Pancreas (tissue), 10 donors: Measurements from ENCODE around the gene PAXX. TPM values are rescaled to one million over a fixed set of nuclear protein-coding genes. Genes with fewer than 3 reads are reported as not detected.
A peak's percentile ranks its signal among the peaks of the same experiment; 100 is the strongest.
"Not testable (repeated sequence)": the region's sequence is repeated elsewhere in the genome, so short reads cannot be mapped to it uniquely, and the experiment has no call there.

ENCODE experiments used
- ATAC-seq, 4 donors: fragments of 200-7000 bp; cut with Tn5 transposase; one replicate each; pipeline versions ENCODE4 v1.8.0 to v1.9.1; 2020; ENCODE audit warnings: mild to moderate bottlenecking in 4 of 4, moderate library complexity in 4 of 4
- DNase-seq, 6 donors: peaks; one replicate each; pipeline ENCODE4 v3.0.0-alpha.2; 2020
- FAIRE-seq: peaks from 2 replicates; lab custom pipeline; 2012; peaks lifted over from hg19 to GRCh38; lab: Jason Lieb, UNC
- H3K27ac ChIP-seq, 4 donors: fragments of 200-600 bp; sonication (generic); 1 replicate in 3 of 4; 2 replicates in 1 of 4; pipeline versions ENCODE4 v1.5.0 to v1.8.0; 2020
- H3K27me3 ChIP-seq, 4 donors: fragments of 200-600 bp; one replicate each; pipeline ENCODE4 v1.8.0; 2021
- H3K36me3 ChIP-seq, 3 donors: fragments of 200-600 bp; sonication (generic) in 1 of 3; one replicate each; pipeline versions ENCODE4 v1.5.0 to v1.8.0; 2020 to 2021
- H3K4me1 ChIP-seq, 3 donors: fragments of 200-600 bp; one replicate each; pipeline ENCODE4 v1.8.0; 2021
- H3K4me3 ChIP-seq, 4 donors: fragments of 200-600 bp; sonication (generic) in 2 of 4; one replicate each; pipeline versions ENCODE4 v1.5.0 to v1.8.0; 2020 to 2021
- H3K9me3 ChIP-seq, 4 donors: fragments of 200-600 bp; one replicate each; pipeline ENCODE4 v1.8.0; 2021
- CTCF ChIP-seq, 4 donors: fragments of 200-600 bp; sonication (generic) in 3 of 4; IDR thresholded peaks; one replicate each; pipeline versions ENCODE4 v1.5.0 to v1.8.0; 2021; ENCODE audit warnings: antibody characterized with exemption in 4 of 4
- WGBS, 2 donors: extraction: QIAGEN DNeasy Blood & Tissue Kit; methylation state at CpG; one replicate each; pipeline ENCODE4 v1.1.7; 2013; 5-methylcytosine and 5-hydroxymethylcytosine counted together
- intact Hi-C, 3 donors: fragments of 100-400 bp; cut with DNase I; formaldehyde crosslinking; loops; one replicate each; pipeline versions ENCODE4 v1.11.1 to v1.14.2; 2022
- polyA plus RNA-seq, 2 donors: library from polyadenylated mRNA; stranded (reverse); fragments of 200-250 nt; gene quantifications; one replicate each; pipeline ENCODE4 v1.2.3, GENCODE V29; 2013
- total RNA-seq, 6 donors: library from RNA; stranded (reverse); fragmentation: NEBNext Ultra II Directional in 4 of 6; extraction: Animal tissue kit (Norgen Biotek cat#: 25700) in 4 of 6; gene quantifications; one replicate each; pipeline versions ENCODE4 v1.2.1 to v1.2.4, GENCODE V29; 2021 to 2023
- donor health status: healthy with polysubstance abuse.
- donor health status: DM: no; HTN: no; CAD: no; lungs with moderate emphysema.
- donor health status: DM: no; HTN: no; CAD: no.
- donor health status: control.
- donor health status: control.
- donor health status: Bipolar disorder and iron deficiency.
- donor health status: DM: yes; HTN: yes; CAD: no.
- donor health status: DM: no; HTN: no; CAD: no.
- donor health status: DM: no; HTN: no; CAD: no.
- donor health status: DM: yes; HTN: yes; CAD: no.

The PAXX gene
- total and polyA plus RNA-seq, 8 donors, result 16.0 to 222 (median 21.0) TPM

- no peak for TF ChIP-seq CTCF (IDR thresholded peaks at IDR 0.05)
- Histone ChIP-seq H3K9me3 (no peaks in the 10 kb centered on the region), H3K4me1 (peaks cover 9 to 10% (median 9%) of the 10 kb centered on the region in 3 donors), H3K4me3 (no peak within 1 kb of the TSS), H3K27ac (peak within 1 kb of the TSS in 1 of 4 donors; percentile 7), H3K36me3 (no peaks in the 10 kb centered on the region), H3K27me3 (no peaks in the 10 kb centered on the region)
- WGBS, 2 donors, result 67 to 69% methylated on average over 16 of the region's 16 CpGs
- intact Hi-C loops, result loop anchor here in 1 of 3 donors (5.0 kb wide), 1 partner anchor 260 kb away; no protein-coding TSS in a partner anchor
- DNase-seq (no peak), FAIRE-seq (no peak), ATAC-seq (no peak)
These were observed 39.9 kb downstream of the PAXX start, which contains the start of gene FUT7 for GRCh38 chr9:137031904-137032640. TSS of gene FUT7 (minus strand) at chr9:137032088. CDS start at chr9:137031991, 97 bp downstream.

GRCh38 chr9:137032858-137033257 lies 40.6 kb downstream of the PAXX start:
- Histone ChIP-seq H3K27ac (peak overlapping the region in 1 of 4 donors; percentile 7), H3K36me3 (no peaks in the 10 kb centered on the region), H3K9me3 (no peaks in the 10 kb centered on the region), H3K4me3 (no peak overlapping the region), H3K27me3 (no peaks in the 10 kb centered on the region), H3K4me1 (peaks cover 4 to 6% (median 4%) of the 10 kb centered on the region in 3 donors)
- ATAC-seq (peak in 1 of 4 donors; percentile 5), FAIRE-seq (no peak), DNase-seq (peak in 1 of 6 donors; percentile 57)
- intact Hi-C loops, result loop anchor here in 1 of 3 donors (5.0 kb wide), 1 partner anchor 261 kb away; no protein-coding TSS in a partner anchor
- no peak for TF ChIP-seq CTCF (IDR thresholded peaks at IDR 0.05)
- 80 to 93% methylated on average over 10 of the region's 10 CpGs for WGBS, 2 donors

- H3K4me3 ChIP-seq, H3K27ac ChIP-seq, ATAC-seq, H3K27me3 ChIP-seq, H3K36me3 ChIP-seq, FAIRE-seq, DNase-seq, H3K4me1 ChIP-seq, H3K9me3 ChIP-seq: not testable (repeated sequence)
- intact Hi-C loops, result loop anchor here in 1 of 3 donors (5.0 kb wide), 1 partner anchor 261 kb away; no protein-coding TSS in a partner anchor
- WGBS, 2 donors, result 95 to 97% methylated on average over 5 of the region's 5 CpGs
These were observed 41.3 kb downstream of the PAXX start for GRCh38 chr9:137033481-137033880.

- FAIRE-seq, result no peak
- no peak for DNase-seq
These were observed 42.0 kb downstream of the PAXX start for GRCh38 chr9:137034039-137034708.

More at GRCh38 chr9:137034039-137034708, 42.0 kb downstream of the PAXX start:
- H3K27me3 ChIP-seq, result no peaks in the 10 kb centered on the region
- ATAC-seq, result no peak
- 54 to 82% methylated on average over 10 to 15 of the region's 15 CpGs for WGBS, 2 donors
- H3K4me1 ChIP-seq, result peaks cover under 1 to 2% (median under 1%) of the 10 kb centered on the region in 3 donors
- intact Hi-C loops, result loop anchor here in 1 of 3 donors (5.0 kb wide), 1 partner anchor 262 kb away; no protein-coding TSS in a partner anchor
- peaks cover 0 to 4% (median 0%) of the 10 kb centered on the region in 3 donors for H3K36me3 ChIP-seq
- H3K27ac ChIP-seq, result no peak overlapping the region
- H3K4me3 ChIP-seq, result no peak overlapping the region
- H3K9me3 ChIP-seq, result no peaks in the 10 kb centered on the region
- no peak for TF ChIP-seq CTCF (IDR thresholded peaks at IDR 0.05)
